GM21447 (cell line): ENCODE data around the gene TTLL7.

Source experiments
- ATAC-seq: cut with Tn5 transposase; IDR thresholded peaks from one replicate; pipeline ENCODE4 v1.9.1; 2021; ENCODE audit not compliant: unreplicated experiment

TTLL7 gene

GRCh38 chr1:83827741-83828140, 171.2 kb downstream of the TTLL7 start:
- no peak for ATAC-seq

- no peak for ATAC-seq
Measured at GRCh38 chr1:83822208-83822607, 176.7 kb downstream of the TTLL7 start.

GRCh38 chr1:83819436-83819835, 179.5 kb downstream of the TTLL7 start:
- ATAC-seq: no peak

GRCh38 chr1:83818916-83819315, 180.0 kb downstream of the TTLL7 start:
- no peak for ATAC-seq

GRCh38 chr1:83816836-83817235, 182.1 kb downstream of the TTLL7 start:
- ATAC-seq: no peak

GRCh38 chr1:83815330-83815729, 183.6 kb downstream of the TTLL7 start:
- ATAC-seq: no peak
